T-helper 17 cell (primary cell): Measurements from ENCODE around the gene NANOS1. TPM values are rescaled to one million over a fixed set of nuclear protein-coding genes. Genes with fewer than 3 reads are reported as not detected.

ENCODE experiments used
- total RNA-seq, 4 donors: library from RNA in 2 of 4; stranded (reverse) in 2 of 4; gene quantifications; one replicate each; pipeline ENCODE4 v1.2.3 and lab custom pipeline; 2022 to 2026

The NANOS1 gene
- total RNA-seq, 2 donors from 2014 or later: 0.15 to 0.34 TPM

Other genes starting within 250 kb of the NANOS1 start
- 100 to 1,000 TPM; 149 to 169 TPM for gene EIF3A, start 51.1 kb downstream of the NANOS1 start, total RNA-seq
- gene DENND10, start 74.4 kb downstream of the NANOS1 start, total RNA-seq: 10 to 100 TPM; 37.4 to 52.1 TPM
- gene SFXN4, start 136.0 kb downstream of the NANOS1 start, total RNA-seq: 1 to 10 TPM; 8.3 to 9.5 TPM
- gene PRDX3, start 149.1 kb downstream of the NANOS1 start, total RNA-seq: 10 to 100 TPM; 16.4 to 17.1 TPM
- 10 to 100 TPM; 13.9 to 28.5 TPM for gene GRK5, start 177.9 kb downstream of the NANOS1 start, total RNA-seq